ENCODE results near the gene GSN.

The GSN gene

GRCh38 chr9:121280715-121281613, 13.0 kb downstream of the GSN start:
- TF ChIP-seq ZFX (IDR thresholded peaks at IDR 0.05): no peak
- no peak for TF ChIP-seq CTCF (conservative IDR thresholded peaks at IDR 0.05)
- no peak overlapping the region for H3K27ac ChIP-seq

- no peak overlapping the region for H3K27ac ChIP-seq
- no peak for TF ChIP-seq CTCF (conservative IDR thresholded peaks at IDR 0.05)
- TF ChIP-seq ZFX (IDR thresholded peaks at IDR 0.05): no peak
Observed at GRCh38 chr9:121281614-121282276, 13.8 kb downstream of the GSN start.

GRCh38 chr9:121282277-121283079, 14.5 kb downstream of the GSN start:
- TF ChIP-seq ZFX (IDR thresholded peaks at IDR 0.05): no peak
- no peak for TF ChIP-seq CTCF (conservative IDR thresholded peaks at IDR 0.05)
- no peak overlapping the region for H3K27ac ChIP-seq

- no peak for TF ChIP-seq CTCF (conservative IDR thresholded peaks at IDR 0.05)
- no peak for TF ChIP-seq ZFX (IDR thresholded peaks at IDR 0.05)
- no peak overlapping the region for H3K27ac ChIP-seq
Observed at GRCh38 chr9:121283080-121283398, 15.1 kb downstream of the GSN start.

GRCh38 chr9:121283856-121284732, 16.1 kb downstream of the GSN start:
- no peak for TF ChIP-seq ZFX (IDR thresholded peaks at IDR 0.05)
- TF ChIP-seq CTCF (conservative IDR thresholded peaks at IDR 0.05): no peak
- no peak overlapping the region for H3K27ac ChIP-seq

- H3K27ac ChIP-seq: no peak overlapping the region
- TF ChIP-seq CTCF (conservative IDR thresholded peaks at IDR 0.05): no peak
- TF ChIP-seq ZFX (IDR thresholded peaks at IDR 0.05): no peak
Observed at GRCh38 chr9:121284733-121285451, 16.9 kb downstream of the GSN start.

Measured in C4-2B (cell line).